ENCODE measurements around the gene RORB. TPM values are rescaled to one million over a fixed set of nuclear protein-coding genes. Genes with fewer than 3 reads are reported as not detected.
"Not testable (repeated sequence)": the region's sequence is repeated elsewhere in the genome, so short reads cannot be mapped to it uniquely, and the experiment has no call there.

RORB gene
- total RNA-seq, 2 donors from 2014 or later = 0.81 to 0.85 TPM

- Histone ChIP-seq H3K4me3 (no peak overlapping the region), H3K9me3 (no peaks in the 10 kb centered on the region), H3K27ac (no peak overlapping the region), H3K4me1 (ENCODE audit: control insufficient read depth in 1 of 2, low read depth in 2 of 2) (no peaks in the 10 kb centered on the region), H3K27me3 (replicated peaks; ENCODE audit: insufficient read depth) (no peaks in the 10 kb centered on the region), H3K36me3 (no peaks in the 10 kb centered on the region)
- ATAC-seq (ENCODE audit: insufficient number of reproducible peaks, low FRiP score, low read depth) (no peak), DNase-seq (ENCODE audit: low spot score) (no peak)
- TF ChIP-seq CTCF (IDR thresholded peaks at IDR 0.05) = no peak
Observed at GRCh38 chr9:74524289-74524688, 27.2 kb downstream of the RORB start.

- ATAC-seq (ENCODE audit: insufficient number of reproducible peaks, low FRiP score, low read depth) = no peak
- H3K27ac ChIP-seq = no peak overlapping the region
- H3K36me3 ChIP-seq = no peaks in the 10 kb centered on the region
- no peak for DNase-seq (ENCODE audit: low spot score)
- no peaks in the 10 kb centered on the region for H3K27me3 ChIP-seq (replicated peaks; ENCODE audit: insufficient read depth)
- H3K4me3 ChIP-seq = no peak overlapping the region
- no peaks in the 10 kb centered on the region for H3K9me3 ChIP-seq
- TF ChIP-seq CTCF (IDR thresholded peaks at IDR 0.05) = no peak
- no peaks in the 10 kb centered on the region for H3K4me1 ChIP-seq (ENCODE audit: control insufficient read depth in 1 of 2, low read depth in 2 of 2)
Observed at GRCh38 chr9:74526215-74526614, 29.1 kb downstream of the RORB start.

GRCh38 chr9:74527718-74528117 lies 30.6 kb downstream of the RORB start:
- H3K9me3 ChIP-seq = no peaks in the 10 kb centered on the region
- no peak overlapping the region for H3K4me3 ChIP-seq
- H3K27me3 ChIP-seq (replicated peaks; ENCODE audit: insufficient read depth) = no peaks in the 10 kb centered on the region
- no peaks in the 10 kb centered on the region for H3K36me3 ChIP-seq
- no peak for TF ChIP-seq CTCF (IDR thresholded peaks at IDR 0.05)
- no peak overlapping the region for H3K27ac ChIP-seq
- ATAC-seq (ENCODE audit: insufficient number of reproducible peaks, low FRiP score, low read depth) (no peak), DNase-seq (ENCODE audit: low spot score) (no peak)
- no peaks in the 10 kb centered on the region for H3K4me1 ChIP-seq (ENCODE audit: control insufficient read depth in 1 of 2, low read depth in 2 of 2)

GRCh38 chr9:74528207-74528606 lies 31.1 kb downstream of the RORB start:
- no peaks in the 10 kb centered on the region for H3K27me3 ChIP-seq (replicated peaks; ENCODE audit: insufficient read depth)
- H3K36me3 ChIP-seq = no peaks in the 10 kb centered on the region
- H3K4me3 ChIP-seq = no peak overlapping the region
- H3K9me3 ChIP-seq = no peaks in the 10 kb centered on the region
- no peak for DNase-seq (ENCODE audit: low spot score)
- H3K4me1 ChIP-seq (ENCODE audit: control insufficient read depth in 1 of 2, low read depth in 2 of 2) = no peaks in the 10 kb centered on the region
- TF ChIP-seq CTCF (IDR thresholded peaks at IDR 0.05) = no peak
- ATAC-seq (ENCODE audit: insufficient number of reproducible peaks, low FRiP score, low read depth) = no peak
- H3K27ac ChIP-seq = no peak overlapping the region

GRCh38 chr9:74530458-74530857 lies 33.3 kb downstream of the RORB start:
- H3K4me1 ChIP-seq (ENCODE audit: control insufficient read depth in 1 of 2, low read depth in 2 of 2); DNase-seq (ENCODE audit: low spot score); H3K27me3 ChIP-seq (replicated peaks; ENCODE audit: insufficient read depth): not testable (repeated sequence)

GRCh38 chr9:74533253-74533652 lies 36.1 kb downstream of the RORB start:
- Histone ChIP-seq H3K9me3 (no peaks in the 10 kb centered on the region), H3K36me3 (no peaks in the 10 kb centered on the region), H3K27me3 (replicated peaks; ENCODE audit: insufficient read depth) (no peaks in the 10 kb centered on the region), H3K4me3 (no peak overlapping the region), H3K27ac (no peak overlapping the region), H3K4me1 (ENCODE audit: control insufficient read depth in 1 of 2, low read depth in 2 of 2) (no peaks in the 10 kb centered on the region)
- DNase-seq (ENCODE audit: low spot score) = no peak
- no peak for TF ChIP-seq CTCF (IDR thresholded peaks at IDR 0.05)
- no peak for ATAC-seq (ENCODE audit: insufficient number of reproducible peaks, low FRiP score, low read depth)

More at GRCh38 chr9:74530458-74530857, 33.3 kb downstream of the RORB start:
- not testable (repeated sequence) for H3K9me3 ChIP-seq; H3K27ac ChIP-seq; H3K36me3 ChIP-seq; H3K4me3 ChIP-seq; ATAC-seq (ENCODE audit: insufficient number of reproducible peaks, low FRiP score, low read depth)
